ENCODE results near the gene FYN. TPM values are rescaled to one million over a fixed set of nuclear protein-coding genes. Genes with fewer than 3 reads are reported as not detected.

Gene FYN
- total and polyA plus RNA-seq, 9 of the 15 experiments (the other 6 are each of a cell fraction or from before 2014, with no cell fraction given): 2.9 to 22.1 (median 11.4) TPM

GRCh38 chr6:111711476-111711875, 161.8 kb downstream of the FYN start (continued):
- no peak for TF ChIP-seq ZBTB33 (CRISPR knock-in tag; IDR thresholded peaks at IDR 0.05)
- TF ChIP-seq MEF2A (IDR thresholded peaks at IDR 0.05; ENCODE audit: control insufficient read depth, low read depth, low read length): no peak
- no peak for TF ChIP-seq MEIS2 (IDR thresholded peaks at IDR 0.05; ENCODE audit: partially characterized antibody)
- TF ChIP-seq TRIM28 (IDR thresholded peaks at IDR 0.05): no peak
- no peak for TF ChIP-seq ZEB2 (IDR thresholded peaks at IDR 0.05)

GRCh38 chr6:111710911-111711310, 162.3 kb downstream of the FYN start:
- H3K9ac ChIP-seq (ENCODE audit: insufficient read depth in 1 of 2, low read depth in 2 of 2, low read length in 2 of 2): no peak overlapping the region
- WGBS (ENCODE audit: insufficient coverage, low coverage, missing lambda C conversion rate): 23% methylated on average over 4 of the region's 4 CpGs
- TF ChIP-seq ZBTB11 (CRISPR knock-in tag; IDR thresholded peaks at IDR 0.05) (no peak), ASH1L (IDR thresholded peaks at IDR 0.05; ENCODE audit: borderline replicate concordance, low read depth, partially characterized antibody) (no peak)
- H2AFZ ChIP-seq (ENCODE audit: low read depth, low read length): no peak overlapping the region
- H3K9me1 ChIP-seq (ENCODE audit: control insufficient read depth, insufficient read depth, low read length): no peaks in the 10 kb centered on the region
- H3K4me1 ChIP-seq (replicated peaks in 1 of 2; ENCODE audit: control insufficient read depth in 2 of 2, insufficient read depth in 2 of 2, low read length in 2 of 2): no peaks in the 10 kb centered on the region
- FAIRE-seq (no peak), DNase-seq (ENCODE audit: extremely low read depth in 1 of 4, low spot score in 3 of 4) (no peak), ATAC-seq (no peak)
- ChIA-PET CTCF (ENCODE audit: low intra/inter-chr PET ratio) (interaction anchor here (0.6 to 3.3 kb wide), 4 partner anchors 255 to 452 kb away, joined by 3 to 24 read pairs (median 20); no protein-coding TSS in a partner anchor), POLR2A (interaction anchor here (0.6 to 1.0 kb wide), 5 partner anchors 52 to 338 kb away, joined by 3 to 5 read pairs (median 3); no protein-coding TSS in a partner anchor)
- no peaks in the 10 kb centered on the region for H4K20me1 ChIP-seq (replicated peaks; ENCODE audit: control insufficient read depth, insufficient read depth, low read length)
- H3K27me3 ChIP-seq (ENCODE audit: control insufficient read depth in 2 of 2, insufficient read depth in 2 of 2, low read length in 2 of 2): peaks cover 3 to 16% of the 10 kb centered on the region in 2 experiments; a peak in 2 of 5 replicates
- no peak overlapping the region for H3K4me2 ChIP-seq (ENCODE audit: insufficient read depth, low read length)
- intact Hi-C loops (cut with micrococcal nuclease) (loop anchor here (1.0 to 5.0 kb wide), 5 partner anchors 161 to 452 kb away; partner anchors contain the start of gene FYN), in situ Hi-C loops (cut with MboI) (loop anchor here (25.0 kb wide), 1 partner anchor 601 kb away; no protein-coding TSS in a partner anchor)
- H3K27ac ChIP-seq (ENCODE audit: extremely low read depth, low read depth, low read length): no peak overlapping the region
- H3K79me2 ChIP-seq (ENCODE audit: control insufficient read depth, insufficient read depth, low read length): no peaks in the 10 kb centered on the region
- no peak overlapping the region for H3K4me3 ChIP-seq
- no TSS peak for BruUV-seq (replicated peaks)
- no peaks in the 10 kb centered on the region for H3K9me3 ChIP-seq (replicated peaks; ENCODE audit: control insufficient read depth, insufficient read depth, low read depth, low read length)
- no peaks in the 10 kb centered on the region for H3K36me3 ChIP-seq (ENCODE audit: control insufficient read depth, insufficient read depth, low read length)

Data from K562 (cell line).